Natural killer cell (primary cell): ENCODE results near the gene SLC41A2. TPM values are rescaled to one million over a fixed set of nuclear protein-coding genes. Genes with fewer than 3 reads are reported as not detected.

ENCODE experiments used
- ATAC-seq, 3 donors: fragments of 150-1000 bp in 2 of 3; fragments of 200-7000 bp in 1 of 3; cut with Tn5 transposase; 1 replicate in 1 of 3; 2 replicates in 2 of 3; pipeline ENCODE4 v1.10.0; 2021; ENCODE audit warnings: mild to moderate bottlenecking in 2 of 3, moderate library complexity in 2 of 3
- DNase-seq, 2 donors: peaks; one replicate each; pipeline versions ENCODE4 v3.0.0 to v3.0.0-alpha.2; 2013 to 2021; ENCODE audit warnings: mixed read lengths in 1 of 2
- H3K27ac ChIP-seq: one replicate; pipeline ENCODE4 v1.5.1; 2013; ENCODE audit warnings: mild to moderate bottlenecking, low read length
- H3K27me3 ChIP-seq: one replicate; pipeline ENCODE4 v1.6.1; 2013; ENCODE audit warnings: low read length; ENCODE audit not compliant: control insufficient read depth, insufficient read depth
- H3K36me3 ChIP-seq: one replicate; pipeline ENCODE4 v1.6.1; 2013; ENCODE audit warnings: low read length; ENCODE audit not compliant: control insufficient read depth, insufficient read depth
- H3K4me1 ChIP-seq: one replicate; pipeline ENCODE4 v1.6.1; 2013; ENCODE audit warnings: low read length; ENCODE audit not compliant: control insufficient read depth, insufficient read depth
- H3K4me3 ChIP-seq: one replicate; pipeline ENCODE4 v1.5.1; 2013; ENCODE audit warnings: low read length
- H3K9me3 ChIP-seq: one replicate; pipeline ENCODE4 v1.6.1; 2013; ENCODE audit warnings: low read length; ENCODE audit not compliant: control insufficient read depth, insufficient read depth
- H3K27ac Mint-ChIP-seq, 2 donors: one replicate each; pipeline ENCODE4 v1.8.0; 2022; ENCODE audit warnings: mild to moderate bottlenecking in 2 of 2, mixed read lengths in 2 of 2, moderate library complexity in 1 of 2
- H3K27me3 Mint-ChIP-seq, 2 donors: one replicate each; pipeline ENCODE4 v1.8.0; 2022; ENCODE audit warnings: low read depth in 2 of 2, mixed read lengths in 2 of 2
- H3K36me3 Mint-ChIP-seq: one replicate; pipeline ENCODE4 v1.8.0; 2022; ENCODE audit warnings: mixed read lengths
- H3K4me1 Mint-ChIP-seq, 2 donors: one replicate each; pipeline ENCODE4 v1.8.0; 2022; ENCODE audit warnings: mixed read lengths in 2 of 2
- H3K4me3 Mint-ChIP-seq: one replicate; pipeline ENCODE4 v1.8.0; 2022; ENCODE audit warnings: mild to moderate bottlenecking, moderate library complexity, mixed read lengths
- H3K9me3 Mint-ChIP-seq, 2 donors: one replicate each; pipeline ENCODE4 v1.8.0; 2022; ENCODE audit warnings: mixed read lengths in 2 of 2
- WGBS: methylation state at CpG from one replicate; pipeline ENCODE4 v1.1.7; 2013; ENCODE audit warnings: missing lambda C conversion rate; ENCODE audit not compliant: insufficient coverage; 5-methylcytosine and 5-hydroxymethylcytosine counted together
- intact Hi-C: fragments of 100-400 bp; cut with micrococcal nuclease; formaldehyde crosslinking; loops from one replicate; pipeline ENCODE4 v1.14.2; 2022
- total RNA-seq, 4 donors: library from RNA; stranded (reverse); fragments of 120-200 nt in 1 of 4; gene quantifications; one replicate each; pipeline versions ENCODE4 v1.2.3 to v1.2.4, GENCODE V29; 2013 to 2022
- TF ChIP-seq, protein P1 (sequence below): fragments of 200-600 bp; IDR thresholded peaks from one replicate; pipeline ENCODE4 v1.8.0; 2022; ENCODE audit warnings: antibody characterized with exemption

The SLC41A2 gene
- total RNA-seq, 3 donors from 2014 or later (not counting 1 experiment from before 2014, with no cell fraction given) = 1.3 to 3.5 (median 1.7) TPM

DNA sequence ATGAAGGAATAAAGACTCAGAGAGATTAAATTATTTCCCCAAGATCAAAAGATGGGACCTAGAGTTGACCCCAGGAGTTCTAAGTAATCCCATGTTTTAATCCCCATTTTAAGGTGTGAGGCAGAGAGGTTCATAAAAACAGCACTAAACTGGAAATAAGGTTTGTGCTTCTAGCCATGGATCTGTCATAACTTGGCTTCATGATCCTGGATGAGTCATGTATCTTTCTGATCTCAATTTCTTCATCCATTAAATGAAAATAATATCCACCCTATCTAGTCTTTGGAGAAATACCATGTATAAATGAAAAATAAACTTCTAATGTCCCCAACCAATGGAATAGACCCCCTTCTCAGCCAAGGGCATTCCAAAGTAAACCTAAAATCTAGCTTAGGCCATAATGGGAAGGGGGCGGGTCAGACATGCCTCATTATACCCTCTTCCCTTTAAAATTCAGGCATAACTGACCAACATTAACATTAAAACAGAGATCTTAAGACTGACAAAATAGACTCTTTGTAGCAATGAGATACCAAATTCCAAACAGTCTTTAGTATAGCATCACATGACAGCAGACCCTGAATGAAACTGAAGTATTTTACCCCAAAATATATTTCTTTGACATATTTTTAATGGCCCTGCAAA is 47.8 kb downstream of the SLC41A2 start:
- no peaks in the 10 kb centered on the region for H3K9me3 ChIP-seq
- no peaks in the 10 kb centered on the region for H3K4me1 ChIP-seq
- ATAC-seq (no peak), DNase-seq (no peak)
- WGBS = 96% methylated on average over 1 of the region's 1 CpG
- Mint-ChIP-seq H3K4me3 (no peak overlapping the region), H3K4me1 (no peaks in the 10 kb centered on the region), H3K9me3 (no peaks in the 10 kb centered on the region), H3K27me3 (peaks cover 0 to 6% of the 10 kb centered on the region in 2 donors), H3K27ac (no peak overlapping the region), H3K36me3 (no peaks in the 10 kb centered on the region)
- H3K27ac ChIP-seq = no peak overlapping the region
- no peaks in the 10 kb centered on the region for H3K27me3 ChIP-seq
- no peaks in the 10 kb centered on the region for H3K36me3 ChIP-seq
- intact Hi-C loops = no loop called here
- TF ChIP-seq, protein P1, sequence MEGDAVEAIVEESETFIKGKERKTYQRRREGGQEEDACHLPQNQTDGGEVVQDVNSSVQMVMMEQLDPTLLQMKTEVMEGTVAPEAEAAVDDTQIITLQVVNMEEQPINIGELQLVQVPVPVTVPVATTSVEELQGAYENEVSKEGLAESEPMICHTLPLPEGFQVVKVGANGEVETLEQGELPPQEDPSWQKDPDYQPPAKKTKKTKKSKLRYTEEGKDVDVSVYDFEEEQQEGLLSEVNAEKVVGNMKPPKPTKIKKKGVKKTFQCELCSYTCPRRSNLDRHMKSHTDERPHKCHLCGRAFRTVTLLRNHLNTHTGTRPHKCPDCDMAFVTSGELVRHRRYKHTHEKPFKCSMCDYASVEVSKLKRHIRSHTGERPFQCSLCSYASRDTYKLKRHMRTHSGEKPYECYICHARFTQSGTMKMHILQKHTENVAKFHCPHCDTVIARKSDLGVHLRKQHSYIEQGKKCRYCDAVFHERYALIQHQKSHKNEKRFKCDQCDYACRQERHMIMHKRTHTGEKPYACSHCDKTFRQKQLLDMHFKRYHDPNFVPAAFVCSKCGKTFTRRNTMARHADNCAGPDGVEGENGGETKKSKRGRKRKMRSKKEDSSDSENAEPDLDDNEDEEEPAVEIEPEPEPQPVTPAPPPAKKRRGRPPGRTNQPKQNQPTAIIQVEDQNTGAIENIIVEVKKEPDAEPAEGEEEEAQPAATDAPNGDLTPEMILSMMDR = no peak
- no peak overlapping the region for H3K4me3 ChIP-seq

DNA sequence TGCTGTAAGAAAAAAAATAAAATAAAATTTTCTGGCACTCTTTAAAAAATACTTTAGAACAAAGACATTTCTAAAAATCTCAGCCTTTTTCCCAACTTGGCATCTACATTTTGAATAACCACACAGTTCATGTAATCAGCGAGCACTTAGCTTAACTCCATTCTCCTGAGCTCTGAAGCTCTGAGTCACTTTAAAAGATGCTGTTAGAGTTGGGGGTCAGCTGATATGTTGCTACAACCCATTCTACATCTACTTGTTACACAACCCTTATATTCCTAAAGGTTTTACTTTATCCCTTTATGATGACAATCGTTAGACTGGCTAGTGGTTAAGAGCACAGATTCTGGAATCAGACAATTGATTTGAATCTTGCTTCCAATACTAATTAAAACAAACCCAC is 48.3 kb downstream of the SLC41A2 start:
- no peaks in the 10 kb centered on the region for H3K27me3 ChIP-seq

More for the DNA sequence above, 48.3 kb downstream of the SLC41A2 start:
- no peaks in the 10 kb centered on the region for H3K36me3 Mint-ChIP-seq
- TF ChIP-seq, protein P1 = no peak
- H3K9me3 ChIP-seq = no peaks in the 10 kb centered on the region
- no peak for ATAC-seq
- no peak overlapping the region for H3K4me3 ChIP-seq
- no peak for DNase-seq
- H3K4me3 Mint-ChIP-seq = no peak overlapping the region
- H3K36me3 ChIP-seq = no peaks in the 10 kb centered on the region
- H3K9me3 Mint-ChIP-seq = no peaks in the 10 kb centered on the region
- H3K27me3 Mint-ChIP-seq = peaks cover 0 to 6% of the 10 kb centered on the region in 2 donors
- intact Hi-C loops = no loop called here
- H3K4me1 ChIP-seq = no peaks in the 10 kb centered on the region
- no peaks in the 10 kb centered on the region for H3K4me1 Mint-ChIP-seq
- no peak overlapping the region for H3K27ac ChIP-seq
- no peak overlapping the region for H3K27ac Mint-ChIP-seq
- WGBS = 100% methylated on average over 1 of the region's 2 CpGs

Other genes with a start within 250 kb of the SLC41A2 start
- gene NOPCHAP1, start 28.0 kb upstream of the SLC41A2 start, total RNA-seq = 1 to 10 TPM; 8.0 to 9.5 (median 8.6) TPM
- 1 to 10 TPM in 1 of 3 donors, not detected in 2; 1.1 TPM for gene ALDH1L2, start 126.2 kb upstream of the SLC41A2 start, total RNA-seq
- 10 to 100 TPM; 34.2 to 40.9 (median 35.7) TPM for gene WASHC4, start 149.4 kb upstream of the SLC41A2 start, total RNA-seq